Kidney (tissue), 14 donors: ENCODE results near the gene SDE2. TPM values are rescaled to one million over a fixed set of nuclear protein-coding genes. Genes with fewer than 3 reads are reported as not detected.

Source experiments
- DNase-seq, 5 donors: peaks; one replicate each; pipeline ENCODE4 v3.0.0-alpha.2; 2013 to 2020
- FAIRE-seq: peaks from 2 replicates; lab custom pipeline; 2012; peaks lifted over from hg19 to GRCh38; lab: Jason Lieb, UNC
- H3K27ac ChIP-seq, 2 donors: one replicate each; pipeline ENCODE4 v1.7.0; 2013; ENCODE audit warnings: low read depth in 2 of 2, low read length in 2 of 2, inconsistent platforms in 1 of 2
- H3K27me3 ChIP-seq: one replicate; pipeline ENCODE4 v1.7.1; 2013; ENCODE audit warnings: low read length, inconsistent platforms; ENCODE audit not compliant: control insufficient read depth, insufficient read depth
- H3K36me3 ChIP-seq, 3 donors: one replicate each; pipeline versions ENCODE4 v1.7.0 to v1.7.1; 2013; ENCODE audit warnings: low read length in 3 of 3, control low read depth in 1 of 3, inconsistent platforms in 1 of 3; ENCODE audit not compliant: insufficient read depth in 3 of 3, control insufficient read depth in 2 of 3
- H3K4me1 ChIP-seq, 3 donors: one replicate each; pipeline versions ENCODE4 v1.7.0 to v1.7.1; 2013; ENCODE audit warnings: low read length in 3 of 3, inconsistent platforms in 1 of 3, low read depth in 1 of 3; ENCODE audit not compliant: control insufficient read depth in 2 of 3, insufficient read depth in 2 of 3
- H3K4me3 ChIP-seq, 3 donors: one replicate each; pipeline versions ENCODE4 v1.7.0 to v1.8.1; 2013; ENCODE audit warnings: low read length in 3 of 3, control low read depth in 1 of 3, inconsistent platforms in 1 of 3
- H3K9ac ChIP-seq, 3 donors: one replicate each; pipeline versions ENCODE4 v1.7.0 to v1.7.1; 2013; ENCODE audit warnings: low read length in 3 of 3, control low read depth in 1 of 3, inconsistent platforms in 1 of 3
- H3K9me3 ChIP-seq, 3 donors: one replicate each; pipeline versions ENCODE4 v1.7.0 to v1.7.1; 2013; ENCODE audit warnings: low read length in 3 of 3, control low read depth in 1 of 3, inconsistent platforms in 1 of 3; ENCODE audit not compliant: control insufficient read depth in 2 of 3, insufficient read depth in 1 of 3
- intact Hi-C: fragments of 100-400 bp; cut with DNase I; formaldehyde crosslinking; loops from one replicate; pipeline ENCODE4 v1.11.1; 2022
- polyA plus RNA-seq: library from polyadenylated mRNA; stranded (reverse); fragments of 350-450 nt; fragmentation: Illumina TruSeq; extraction: RNeasy Lipid Tissue Mini Kit (QIAGEN cat#74804); gene quantifications from one replicate; pipeline ENCODE4 v1.2.3, GENCODE V29; 2014; ENCODE audit warnings: low read depth, low replicate concordance; ENCODE audit not compliant: insufficient read depth
- total RNA-seq: library from RNA; stranded (reverse); fragmentation: NEBNext Ultra II Directional; extraction: Animal tissue kit (Norgen Biotek cat#: 25700); gene quantifications from one replicate; pipeline ENCODE4 v1.2.1, GENCODE V29; 2021
- TF ChIP-seq, protein P1 (sequence below): IDR thresholded peaks from 3 replicates; pipeline ENCODE4 v1.5.1; 2012; ENCODE audit warnings: mild to moderate bottlenecking, moderate library complexity, borderline replicate concordance; ENCODE audit not compliant: insufficient read depth; ENCODE audit errors: extremely low read depth
- donor health status: control.
- donor health status: control.
- donor health status: control.
- donor health status: control.
- donor health status: control.
- donor health status: DM: yes; HTN: yes; CAD: no.
- donor health status: Normal renal cell carcinoma (clear cell type).

Gene SDE2
- total and polyA plus RNA-seq, 2 donors from 2014 or later = 3.4 to 19.2 TPM

DNA sequence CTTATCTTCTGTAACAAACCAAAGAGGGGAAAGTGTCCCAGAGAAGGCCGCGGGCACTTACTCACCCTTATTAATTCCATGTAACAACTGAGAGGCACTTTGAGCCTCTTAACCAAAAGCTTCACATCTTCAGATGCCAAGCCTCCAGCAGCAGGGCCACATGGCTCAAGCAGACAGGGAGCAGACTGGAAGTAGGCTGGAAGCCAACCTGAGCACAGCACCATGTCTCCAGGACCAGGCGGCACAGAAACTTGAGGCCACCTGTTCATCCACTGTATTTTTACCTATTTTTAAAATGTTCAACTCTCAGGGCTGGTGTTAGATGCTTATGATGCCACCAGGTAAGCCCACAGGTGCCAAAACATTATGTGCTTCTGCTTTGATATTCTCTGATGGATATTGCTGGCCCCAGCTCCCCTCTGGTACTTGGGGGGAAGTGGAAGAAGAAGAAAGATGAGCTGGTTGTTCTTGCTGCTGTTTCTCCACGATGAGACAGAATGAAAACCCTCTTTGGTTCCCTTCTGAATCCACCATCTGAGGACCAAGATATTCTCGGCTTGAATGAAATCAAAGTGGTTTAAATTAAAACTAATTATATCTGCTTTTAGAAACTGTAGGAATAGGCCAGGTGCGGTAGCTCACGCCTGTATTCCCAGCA, 30.6 kb upstream of the SDE2 start:
- H3K9ac ChIP-seq = no peak overlapping the region
- no peaks in the 10 kb centered on the region for H3K36me3 ChIP-seq
- FAIRE-seq (no peak), DNase-seq (no peak)
- TF ChIP-seq, protein P1, sequence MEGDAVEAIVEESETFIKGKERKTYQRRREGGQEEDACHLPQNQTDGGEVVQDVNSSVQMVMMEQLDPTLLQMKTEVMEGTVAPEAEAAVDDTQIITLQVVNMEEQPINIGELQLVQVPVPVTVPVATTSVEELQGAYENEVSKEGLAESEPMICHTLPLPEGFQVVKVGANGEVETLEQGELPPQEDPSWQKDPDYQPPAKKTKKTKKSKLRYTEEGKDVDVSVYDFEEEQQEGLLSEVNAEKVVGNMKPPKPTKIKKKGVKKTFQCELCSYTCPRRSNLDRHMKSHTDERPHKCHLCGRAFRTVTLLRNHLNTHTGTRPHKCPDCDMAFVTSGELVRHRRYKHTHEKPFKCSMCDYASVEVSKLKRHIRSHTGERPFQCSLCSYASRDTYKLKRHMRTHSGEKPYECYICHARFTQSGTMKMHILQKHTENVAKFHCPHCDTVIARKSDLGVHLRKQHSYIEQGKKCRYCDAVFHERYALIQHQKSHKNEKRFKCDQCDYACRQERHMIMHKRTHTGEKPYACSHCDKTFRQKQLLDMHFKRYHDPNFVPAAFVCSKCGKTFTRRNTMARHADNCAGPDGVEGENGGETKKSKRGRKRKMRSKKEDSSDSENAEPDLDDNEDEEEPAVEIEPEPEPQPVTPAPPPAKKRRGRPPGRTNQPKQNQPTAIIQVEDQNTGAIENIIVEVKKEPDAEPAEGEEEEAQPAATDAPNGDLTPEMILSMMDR = no peak
- H3K27me3 ChIP-seq = no peaks in the 10 kb centered on the region
- no peak overlapping the region for H3K4me3 ChIP-seq
- intact Hi-C loops = no loop called here
- no peaks in the 10 kb centered on the region for H3K4me1 ChIP-seq
- H3K9me3 ChIP-seq = no peaks in the 10 kb centered on the region
- H3K27ac ChIP-seq = no peak overlapping the region

DNA sequence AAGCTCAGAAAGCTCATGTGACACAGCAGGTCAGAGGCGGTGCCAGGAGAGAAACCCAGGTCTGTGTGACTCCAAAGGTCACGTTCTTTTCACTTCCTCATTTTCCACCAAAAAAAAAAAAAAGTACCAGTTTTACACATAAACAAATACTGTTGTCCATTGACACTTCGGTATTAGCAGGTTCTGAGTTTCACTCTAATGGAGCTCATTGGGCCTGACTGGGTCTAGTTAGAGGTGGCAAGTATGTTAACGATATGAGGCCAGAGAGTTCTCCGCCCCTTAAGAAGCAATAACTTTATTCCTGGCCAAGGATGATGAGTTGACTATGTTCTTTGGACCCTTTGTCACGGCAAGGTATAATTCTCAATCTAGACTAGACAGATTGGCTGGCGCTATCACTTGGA, 30.0 kb upstream of the SDE2 start:
- Histone ChIP-seq H3K9me3 (no peaks in the 10 kb centered on the region), H3K9ac (no peak overlapping the region), H3K36me3 (no peaks in the 10 kb centered on the region), H3K4me1 (no peaks in the 10 kb centered on the region), H3K27ac (no peak overlapping the region), H3K27me3 (no peaks in the 10 kb centered on the region), H3K4me3 (no peak overlapping the region)
- no peak for FAIRE-seq
- peak in 1 of 5 donors; percentile 17 for DNase-seq
- TF ChIP-seq, protein P1 = no peak
- intact Hi-C loops = no loop called here

DNA sequence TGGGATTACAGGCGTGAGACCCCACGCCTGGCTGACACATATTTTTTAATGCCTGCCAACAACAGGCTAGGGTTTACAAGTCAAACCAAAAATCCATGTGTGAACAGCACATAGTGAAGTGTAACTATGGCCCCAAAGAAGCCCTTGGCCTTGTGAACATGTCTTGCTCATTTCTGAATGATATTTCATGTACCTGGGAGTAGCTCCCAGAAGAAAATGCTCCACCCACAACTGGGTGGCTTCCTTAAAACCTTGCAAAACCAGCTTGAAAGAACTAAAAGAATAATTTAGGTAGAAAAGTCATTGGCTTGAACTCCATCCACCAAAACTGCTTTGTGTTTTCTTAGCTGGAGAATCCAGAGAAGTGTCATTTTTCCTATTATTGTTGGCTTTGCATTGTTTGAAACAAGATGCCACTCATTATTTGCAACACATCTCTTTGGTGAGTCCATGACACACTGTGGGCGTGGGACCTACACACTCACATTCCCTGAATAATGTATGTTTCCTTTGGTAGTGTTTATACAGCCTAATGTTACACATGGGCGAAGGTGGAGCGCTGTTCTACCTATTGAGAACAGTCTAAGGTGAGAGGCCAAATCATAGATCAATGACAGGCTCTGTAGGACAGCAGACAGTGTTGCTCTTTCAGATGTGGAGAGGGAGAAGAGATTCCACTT, 28.5 kb upstream of the SDE2 start:
- Histone ChIP-seq H3K4me1 (no peaks in the 10 kb centered on the region), H3K9ac (no peak overlapping the region), H3K36me3 (no peaks in the 10 kb centered on the region), H3K4me3 (no peak overlapping the region), H3K27ac (no peak overlapping the region), H3K27me3 (no peaks in the 10 kb centered on the region), H3K9me3 (no peaks in the 10 kb centered on the region)
- no peak for FAIRE-seq
- DNase-seq = peak in 2 of 5 donors; percentile 10 to 29
- intact Hi-C loops = no loop called here
- TF ChIP-seq, protein P1 = no peak
